Activated CD8-positive, alpha-beta memory T cell treated with anti-CD3 and anti-CD28 coated beads, Interleukin-2, amount 50 U/mL, for 1 hour (primary cell): ENCODE results near the gene CMIP.

ENCODE experiments used
- DNase-seq: peaks from one replicate; pipeline ENCODE4 v3.0.0-alpha.2; 2020; ENCODE audit errors: extremely low read depth

Gene CMIP

GRCh38 chr16:81480606-81481206 is 36.1 kb downstream of the CMIP start:
- no peak for DNase-seq

- DNase-seq, result no peak
These were observed 36.7 kb downstream of the CMIP start for GRCh38 chr16:81481207-81481821.

- no peak for DNase-seq
These were observed 37.9 kb downstream of the CMIP start for GRCh38 chr16:81482329-81483063.

- no peak for DNase-seq
These were observed 38.7 kb downstream of the CMIP start for GRCh38 chr16:81483064-81483969.

- no peak for DNase-seq
These were observed 39.5 kb downstream of the CMIP start for GRCh38 chr16:81483970-81484595.

GRCh38 chr16:81484908-81485624 is 40.5 kb downstream of the CMIP start:
- DNase-seq, result no peak

- no peak for DNase-seq
These were observed 41.4 kb downstream of the CMIP start for GRCh38 chr16:81485824-81486539.

- no peak for DNase-seq
These were observed 42.0 kb downstream of the CMIP start for GRCh38 chr16:81486540-81487061.

GRCh38 chr16:81487301-81487720 is 42.7 kb downstream of the CMIP start:
- no peak for DNase-seq

- DNase-seq, result no peak
These were observed 44.2 kb downstream of the CMIP start for GRCh38 chr16:81488687-81489411.

- no peak for DNase-seq
These were observed 45.1 kb downstream of the CMIP start for GRCh38 chr16:81489547-81490267.

- DNase-seq, result no peak
These were observed 47.1 kb downstream of the CMIP start for GRCh38 chr16:81491541-81492188.

GRCh38 chr16:81492311-81492761 is 47.7 kb downstream of the CMIP start:
- no peak for DNase-seq

GRCh38 chr16:81492965-81493754 is 48.6 kb downstream of the CMIP start:
- DNase-seq, result no peak

GRCh38 chr16:81493755-81494433 is 49.3 kb downstream of the CMIP start:
- DNase-seq, result no peak

- no peak for DNase-seq
These were observed 49.8 kb downstream of the CMIP start for GRCh38 chr16:81494434-81494806.

GRCh38 chr16:81494888-81495287 is 50.3 kb downstream of the CMIP start:
- DNase-seq, result no peak
